Tibial nerve (tissue), 4 donors: ENCODE measurements around the gene ATN1.
"Not testable (repeated sequence)": the region's sequence is repeated elsewhere in the genome, so short reads cannot be mapped to it uniquely, and the experiment has no call there.

ENCODE experiments used
- EP300 ChIP-seq, 2 donors: sonication (generic); formaldehyde crosslinking; IDR thresholded peaks; one replicate each; pipeline ENCODE4 v1.6.1; 2017; ENCODE audit warnings: antibody characterized with exemption in 2 of 2, mild to moderate bottlenecking in 1 of 2
- POLR2A ChIP-seq, 2 donors: fragments of 450-650 bp; IDR thresholded peaks; one replicate each; pipeline ENCODE4 v1.6.1; 2017; ENCODE audit warnings: antibody characterized with exemption in 2 of 2, mild to moderate bottlenecking in 2 of 2, moderate library complexity in 2 of 2
- TF ChIP-seq, protein P1 (sequence below), 5 experiments: fragments of 200-600 bp in 3 of 5; fragments of 450-650 bp in 2 of 5; sonication (generic) in 3 of 5; IDR thresholded peaks; one replicate each; pipeline ENCODE4 v1.5.1; 2016 to 2019; ENCODE audit warnings: antibody characterized with exemption in 5 of 5, mild to moderate bottlenecking in 3 of 5, moderate library complexity in 2 of 5

DNA sequence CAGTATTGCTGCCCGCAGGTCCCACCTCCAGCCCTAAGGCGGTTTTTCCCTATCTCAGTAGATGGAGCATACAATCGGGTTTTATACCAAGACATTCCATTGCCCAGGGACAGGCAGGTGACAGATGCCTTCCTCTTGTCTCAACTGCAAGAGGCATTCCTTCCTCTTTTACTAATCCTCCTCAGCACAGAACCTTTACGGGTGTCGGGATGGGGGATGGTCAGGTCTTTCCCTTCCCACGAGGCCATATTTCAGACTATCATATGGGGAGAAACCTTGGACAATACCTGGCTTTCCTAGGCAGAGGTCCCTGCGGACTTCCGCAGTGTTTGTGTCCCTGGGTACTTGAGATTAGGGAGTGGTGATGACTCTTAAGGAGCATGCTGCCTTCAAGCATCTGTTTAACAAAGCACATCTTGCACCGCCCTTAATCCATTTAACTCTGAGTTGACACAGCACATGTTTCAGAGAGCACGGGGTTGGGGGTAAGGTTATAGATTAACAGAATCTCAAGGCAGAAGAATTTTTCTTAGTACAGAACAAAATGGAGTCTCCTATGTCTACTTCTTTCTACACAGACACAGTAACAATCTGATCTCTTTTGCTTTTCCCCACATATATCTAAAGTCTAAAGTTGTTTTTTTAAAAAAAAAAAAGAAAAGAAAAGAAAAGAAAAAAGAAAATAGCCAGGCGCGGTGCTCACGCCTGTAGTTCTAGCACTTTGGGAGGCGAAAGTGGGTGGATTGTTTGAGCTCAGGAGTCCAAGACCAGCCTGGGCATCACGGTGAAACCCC lies 41.4 kb upstream of the ATN1 start:
- TF ChIP-seq, protein P1, sequence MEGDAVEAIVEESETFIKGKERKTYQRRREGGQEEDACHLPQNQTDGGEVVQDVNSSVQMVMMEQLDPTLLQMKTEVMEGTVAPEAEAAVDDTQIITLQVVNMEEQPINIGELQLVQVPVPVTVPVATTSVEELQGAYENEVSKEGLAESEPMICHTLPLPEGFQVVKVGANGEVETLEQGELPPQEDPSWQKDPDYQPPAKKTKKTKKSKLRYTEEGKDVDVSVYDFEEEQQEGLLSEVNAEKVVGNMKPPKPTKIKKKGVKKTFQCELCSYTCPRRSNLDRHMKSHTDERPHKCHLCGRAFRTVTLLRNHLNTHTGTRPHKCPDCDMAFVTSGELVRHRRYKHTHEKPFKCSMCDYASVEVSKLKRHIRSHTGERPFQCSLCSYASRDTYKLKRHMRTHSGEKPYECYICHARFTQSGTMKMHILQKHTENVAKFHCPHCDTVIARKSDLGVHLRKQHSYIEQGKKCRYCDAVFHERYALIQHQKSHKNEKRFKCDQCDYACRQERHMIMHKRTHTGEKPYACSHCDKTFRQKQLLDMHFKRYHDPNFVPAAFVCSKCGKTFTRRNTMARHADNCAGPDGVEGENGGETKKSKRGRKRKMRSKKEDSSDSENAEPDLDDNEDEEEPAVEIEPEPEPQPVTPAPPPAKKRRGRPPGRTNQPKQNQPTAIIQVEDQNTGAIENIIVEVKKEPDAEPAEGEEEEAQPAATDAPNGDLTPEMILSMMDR (IDR thresholded peaks at IDR 0.05) = not testable (repeated sequence)
- not testable (repeated sequence) for TF ChIP-seq POLR2A, EP300 (IDR thresholded peaks at IDR 0.05)
